SK-N-SH (cell line): ENCODE results near the gene RAB11FIP5. TPM values are rescaled to one million over a fixed set of nuclear protein-coding genes. Genes with fewer than 3 reads are reported as not detected.

ENCODE experiments used
- CTCF ChIA-PET: fragments of 300-600, 350-600 bp; formaldehyde crosslinking; extraction: SDS; loops from one replicate; lab custom pipeline; 2021; lab: Yijun Ruan, JAX
- POLR2A ChIA-PET: fragments of 350-600 bp; sonication (Branson Sonifier 250); formaldehyde crosslinking; extraction: SDS; loops from one replicate; lab custom pipeline; 2020; ENCODE audit warnings: antibody characterized with exemption, inconsistent platforms; lab: Yijun Ruan, JAX
- DNase-seq: peaks from one replicate; pipeline ENCODE4 v3.0.0; 2012
- H2AFZ ChIP-seq: fragments of 200-600 bp; sonication (generic); 2 replicates; pipeline ENCODE4 v1.8.1; 2016; ENCODE audit warnings: antibody characterized with exemption, mild to moderate bottlenecking, low read depth
- H3F3A ChIP-seq: fragments of 200-600 bp; sonication (generic); replicated peaks from 2 replicates; pipeline ENCODE3; 2016; ENCODE audit warnings: antibody characterized with exemption, mild to moderate bottlenecking; ENCODE audit not compliant: insufficient read depth
- H3K27ac ChIP-seq, 2 experiments: fragments of 200-500 bp in 1 of 2; fragments of 200-600 bp in 1 of 2; sonication (Bioruptor generic) in 1 of 2; sonication (generic), shearing (Covaris generic) in 1 of 2; 2 replicates each; pipeline versions ENCODE4 v1.5.1 to v1.6.1; 2014 to 2016; ENCODE audit warnings: low read depth in 2 of 2, inconsistent platforms in 1 of 2, low read length in 1 of 2, mild to moderate bottlenecking in 1 of 2, mixed read lengths in 1 of 2
- H3K27me3 ChIP-seq: fragments of 200-600 bp; sonication (generic), shearing (Covaris generic); 2 replicates; pipeline ENCODE4 v1.6.1; 2016; ENCODE audit warnings: mixed run types; ENCODE audit not compliant: insufficient read depth
- H3K36me3 ChIP-seq, 2 experiments: fragments of 200-500 bp in 1 of 2; fragments of 200-600 bp in 1 of 2; sonication (Bioruptor generic) in 1 of 2; sonication (generic) in 1 of 2; replicated peaks in 1 of 2; 2 replicates each; pipeline versions ENCODE3 to v1.5.1; 2014 to 2016; ENCODE audit warnings: low read length in 1 of 2, mild to moderate bottlenecking in 1 of 2; ENCODE audit not compliant: insufficient read depth in 2 of 2, control insufficient read depth in 1 of 2
- H3K4me1 ChIP-seq, 2 experiments: fragments of 200-500 bp in 1 of 2; fragments of 200-600 bp in 1 of 2; sonication (Bioruptor generic) in 1 of 2; sonication (generic), shearing (Covaris generic) in 1 of 2; 2 replicates each; pipeline versions ENCODE4 v1.5.1 to v1.6.1; 2014 to 2016; ENCODE audit warnings: low read depth in 1 of 2, low read length in 1 of 2, mixed run types in 1 of 2; ENCODE audit not compliant: insufficient read depth in 2 of 2, control insufficient read depth in 1 of 2
- H3K4me2 ChIP-seq: fragments of 200-600 bp; sonication (generic), shearing (Covaris generic); 2 replicates; pipeline ENCODE4 v1.6.1; 2017; ENCODE audit warnings: mixed run types
- H3K4me3 ChIP-seq, 2 experiments: fragments of 200-500 bp in 1 of 2; fragments of 200-600 bp in 1 of 2; sonication (Bioruptor generic) in 1 of 2; sonication (generic), shearing (Covaris generic) in 1 of 2; 2 replicates each; pipeline versions ENCODE4 v1.5.1 to v1.8.1; 2014 to 2016; ENCODE audit warnings: low read depth in 2 of 2, inconsistent platforms in 1 of 2, low read length in 1 of 2, mild to moderate bottlenecking in 1 of 2, mixed read lengths in 1 of 2, moderate library complexity in 1 of 2
- H3K79me2 ChIP-seq: fragments of 200-600 bp; sonication (generic); 2 replicates; pipeline ENCODE4 v1.8.1; 2017; ENCODE audit warnings: mild to moderate bottlenecking; ENCODE audit not compliant: insufficient read depth
- H3K9ac ChIP-seq: fragments of 200-600 bp; sonication (generic); 2 replicates; pipeline ENCODE4 v1.6.1; 2017; ENCODE audit warnings: mixed run types
- H3K9me2 ChIP-seq: fragments of 200-600 bp; sonication (generic); 2 replicates; pipeline ENCODE4 v1.6.1; 2017; ENCODE audit warnings: mixed run types
- H3K9me3 ChIP-seq: fragments of 200-600 bp; sonication (generic); 2 replicates; pipeline ENCODE4 v1.6.1; 2017; ENCODE audit warnings: mixed run types, mild to moderate bottlenecking, moderate library complexity
- H4K20me1 ChIP-seq: fragments of 200-600 bp; sonication (generic); 2 replicates; pipeline ENCODE4 v1.6.1; 2017; ENCODE audit warnings: mild to moderate bottlenecking, mixed run types; ENCODE audit not compliant: insufficient read depth
- CHD2 ChIP-seq: fragments of 150-350 bp; IDR thresholded peaks from 2 replicates; pipeline ENCODE4 v1.6.1; 2018; ENCODE audit warnings: low read length; ENCODE audit not compliant: partially characterized antibody
- ELF1 ChIP-seq: IDR thresholded peaks from 2 replicates; pipeline ENCODE4 v1.4.0; 2012
- EP300 ChIP-seq, 2 experiments: IDR thresholded peaks; 2 replicates each; pipeline versions ENCODE4 v1.4.0 to v1.6.1; 2012; ENCODE audit warnings: borderline replicate concordance in 1 of 2, low read depth in 1 of 2, low read length in 1 of 2
- EZH2phosphoT487 ChIP-seq: fragments of 200-600 bp; sonication (generic); IDR thresholded peaks from 2 replicates; pipeline ENCODE4 v1.6.1; 2017; ENCODE audit warnings: low read depth, mixed run types, mild to moderate bottlenecking, antibody characterized with exemption, moderate library complexity, borderline replicate concordance
- FOSL2 ChIP-seq: IDR thresholded peaks from 2 replicates; pipeline ENCODE4 v1.4.0; 2012; ENCODE audit warnings: low read depth, mild to moderate bottlenecking, moderate library complexity, borderline replicate concordance
- FOXJ3 ChIP-seq: sonication (generic); formaldehyde crosslinking; IDR thresholded peaks from 2 replicates; pipeline ENCODE4 v1.5.1; 2020; ENCODE audit warnings: mild to moderate bottlenecking, missing genetic modification reagents
- GABPA ChIP-seq: IDR thresholded peaks from 2 replicates; pipeline ENCODE4 v1.4.0; 2012; ENCODE audit warnings: low read depth, mild to moderate bottlenecking
- GATA2 ChIP-seq: sonication (generic); formaldehyde crosslinking; IDR thresholded peaks from 2 replicates; pipeline ENCODE4 v1.5.0; 2020; ENCODE audit warnings: mild to moderate bottlenecking, missing genetic modification reagents
- JUND ChIP-seq: IDR thresholded peaks from 2 replicates; pipeline ENCODE4 v1.4.0; 2012
- MEF2A ChIP-seq: IDR thresholded peaks from 2 replicates; pipeline ENCODE4 v1.4.0; 2012; ENCODE audit warnings: low read depth, borderline replicate concordance
- NFIC ChIP-seq: IDR thresholded peaks from 2 replicates; pipeline ENCODE4 v1.4.0; 2012; ENCODE audit warnings: borderline replicate concordance
- NRF1 ChIP-seq: IDR thresholded peaks from 2 replicates; pipeline ENCODE4 v1.6.1; 2012; ENCODE audit warnings: low read depth, mild to moderate bottlenecking, low read length
- RAD21 ChIP-seq: IDR thresholded peaks from 2 replicates; pipeline ENCODE4 v1.6.1; 2012; ENCODE audit warnings: mild to moderate bottlenecking, low read length
- RFX5 ChIP-seq: IDR thresholded peaks from 2 replicates; pipeline ENCODE4 v1.6.1; 2012; ENCODE audit warnings: mild to moderate bottlenecking, improper control_type of control experiment, low read length
- SIN3A ChIP-seq: IDR thresholded peaks from 2 replicates; pipeline ENCODE4 v1.6.1; 2012; ENCODE audit warnings: low read depth, mild to moderate bottlenecking, low read length, moderate library complexity, borderline replicate concordance
- SMC3 ChIP-seq: IDR thresholded peaks from 2 replicates; pipeline ENCODE4 v1.6.1; 2012; ENCODE audit warnings: low read depth, low read length, improper control_type of control experiment
- TAF1 ChIP-seq: IDR thresholded peaks from 2 replicates; pipeline ENCODE4 v1.6.1; 2012; ENCODE audit warnings: low read depth, mild to moderate bottlenecking, low read length, moderate library complexity, borderline replicate concordance
- TCF12 ChIP-seq: IDR thresholded peaks from 2 replicates; pipeline ENCODE4 v1.4.0; 2012
- TEAD4 ChIP-seq: IDR thresholded peaks from 2 replicates; pipeline ENCODE4 v1.4.0; 2012; ENCODE audit warnings: mild to moderate bottlenecking, borderline replicate concordance; ENCODE audit not compliant: insufficient read depth
- YY1 ChIP-seq: IDR thresholded peaks from 2 replicates; pipeline ENCODE4 v1.4.0; 2012; ENCODE audit warnings: low read depth, mild to moderate bottlenecking
- WGBS: methylation state at CpG from one replicate; pipeline ENCODE4 v1.1.6; 2017; ENCODE audit warnings: low lambda C conversion rate; 5-methylcytosine and 5-hydroxymethylcytosine counted together
- polyA plus RNA-seq, 3 experiments: library from polyadenylated mRNA; depleted of rRNA; stranded (reverse); fragments of >200 nt; gene quantifications; 2 replicates each; pipeline ENCODE4 v1.2.3, GENCODE V29; 2012
- TF ChIP-seq, protein P1 (sequence below): fragments of 150-350 bp; IDR thresholded peaks from 2 replicates; pipeline ENCODE4 v1.6.1; 2017; ENCODE audit warnings: antibody characterized with exemption, low read length, low read depth, borderline replicate concordance
- TF ChIP-seq, protein P2 (sequence below): IDR thresholded peaks from 2 replicates; pipeline ENCODE4 v1.6.1; 2012; ENCODE audit warnings: mild to moderate bottlenecking, low read depth, low read length, moderate library complexity
- TF ChIP-seq, protein P3 (sequence below): IDR thresholded peaks from 2 replicates; pipeline ENCODE4 v1.4.0; 2012; ENCODE audit warnings: low read depth, borderline replicate concordance
- TF ChIP-seq, protein P4 (sequence below): fragments of 200-600 bp; sonication (generic); IDR thresholded peaks from 2 replicates; pipeline ENCODE4 v1.6.1; 2017; ENCODE audit warnings: antibody characterized with exemption, mild to moderate bottlenecking, moderate library complexity
- TF ChIP-seq, protein P5 (sequence below): IDR thresholded peaks from 2 replicates; pipeline ENCODE4 v1.4.0; 2012; ENCODE audit warnings: low read depth, borderline replicate concordance

Gene RAB11FIP5
- polyA plus RNA-seq, 1 of the 3 experiments (the other 2 are of a cell fraction) = 17.1 TPM

DNA sequence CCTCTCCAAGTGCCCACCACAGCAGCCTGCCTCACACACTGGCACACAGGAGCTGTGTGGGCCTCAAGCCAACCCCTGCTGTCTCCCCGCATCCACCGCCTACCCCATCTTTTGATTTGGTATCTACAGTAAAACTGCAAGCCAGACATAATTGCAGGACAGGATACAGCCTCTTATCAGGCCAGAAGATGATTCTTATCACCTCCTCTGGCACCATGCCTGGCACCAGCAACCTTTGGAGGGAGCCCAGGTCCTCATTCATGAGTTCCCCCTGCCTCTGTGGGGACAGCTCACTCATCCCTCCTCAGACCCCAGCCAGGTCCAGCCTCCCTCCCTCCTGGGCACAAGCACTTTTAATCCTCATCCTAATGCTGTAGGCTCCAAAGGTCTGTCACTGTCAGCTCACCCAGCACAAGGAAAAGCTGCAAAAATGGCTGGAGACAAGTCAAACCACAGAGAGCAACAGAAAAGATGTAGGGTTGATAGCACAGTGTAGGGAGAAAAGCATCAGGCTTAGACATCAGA is 9.7 kb downstream of the RAB11FIP5 start:
- Histone ChIP-seq H3K27ac (peak overlapping the region; percentile 46 to 81), H3K36me3 (peaks cover 0 to 4% of the 10 kb centered on the region in 2 experiments), H4K20me1 (peaks cover 97% of the 10 kb centered on the region), H3K4me1 (peaks cover 19 to 39% of the 10 kb centered on the region in 2 experiments), H3F3A (peaks cover 9% of the 10 kb centered on the region), H3K9me2 (no peaks in the 10 kb centered on the region), H3K4me2 (peak overlapping the region; percentile 61), H3K79me2 (peaks cover 96% of the 10 kb centered on the region), H3K9me3 (no peaks in the 10 kb centered on the region), H2AFZ (no peak overlapping the region), H3K9ac (0 out of 2 replicates have a peak overlapping the region, but pooled peaks have one; percentile 27), H3K27me3 (no peaks in the 10 kb centered on the region), H3K4me3 (no peak overlapping the region)
- DNase-seq = peak; percentile 86
- POLR2A ChIA-PET = interaction anchor here (0.7 to 1.4 kb wide), 3 partner anchors 9 to 31 kb away, joined by 3 to 5 read pairs (median 3); partner anchors contain the start of gene RAB11FIP5
- CTCF ChIA-PET = interaction anchor here (0.6 to 2.4 kb wide), 6 partner anchors 11 to 209 kb away, joined by 3 to 12 read pairs (median 6); no protein-coding TSS in a partner anchor
- 17% methylated on average over 2 of the region's 2 CpGs for WGBS
- TF ChIP-seq YY1 (no peak), SIN3A (no peak), NRF1 (no peak), FOXJ3 (peak; percentile 85), GATA2 (CRISPR knock-in tag) (peak; percentile 100), TCF12 (peak; percentile 79), GABPA (no peak), EZH2phosphoT487 (no peak), RFX5 (no peak), CHD2 (peak; percentile 85), JUND (no peak; the same call in 1 of the 2 replicates), NFIC (peak; percentile 93), SMC3 (no peak), MEF2A (no peak), RAD21 (peak; percentile 20), TEAD4 (0 out of 2 replicates have a peak, but pooled peaks have one; percentile 33), ELF1 (no peak), FOSL2 (no peak), TAF1 (no peak), EP300 (IDR thresholded peaks at IDR 0.05; ENCODE audit: borderline replicate concordance in 1 of 2, low read depth in 1 of 2, low read length in 1 of 2) (peak; percentile 46 to 93; a peak in 3 of 4 replicates)
- TF ChIP-seq, protein P1, sequence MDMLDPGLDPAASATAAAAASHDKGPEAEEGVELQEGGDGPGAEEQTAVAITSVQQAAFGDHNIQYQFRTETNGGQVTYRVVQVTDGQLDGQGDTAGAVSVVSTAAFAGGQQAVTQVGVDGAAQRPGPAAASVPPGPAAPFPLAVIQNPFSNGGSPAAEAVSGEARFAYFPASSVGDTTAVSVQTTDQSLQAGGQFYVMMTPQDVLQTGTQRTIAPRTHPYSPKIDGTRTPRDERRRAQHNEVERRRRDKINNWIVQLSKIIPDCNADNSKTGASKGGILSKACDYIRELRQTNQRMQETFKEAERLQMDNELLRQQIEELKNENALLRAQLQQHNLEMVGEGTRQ = no peak
- TF ChIP-seq, protein P2, sequence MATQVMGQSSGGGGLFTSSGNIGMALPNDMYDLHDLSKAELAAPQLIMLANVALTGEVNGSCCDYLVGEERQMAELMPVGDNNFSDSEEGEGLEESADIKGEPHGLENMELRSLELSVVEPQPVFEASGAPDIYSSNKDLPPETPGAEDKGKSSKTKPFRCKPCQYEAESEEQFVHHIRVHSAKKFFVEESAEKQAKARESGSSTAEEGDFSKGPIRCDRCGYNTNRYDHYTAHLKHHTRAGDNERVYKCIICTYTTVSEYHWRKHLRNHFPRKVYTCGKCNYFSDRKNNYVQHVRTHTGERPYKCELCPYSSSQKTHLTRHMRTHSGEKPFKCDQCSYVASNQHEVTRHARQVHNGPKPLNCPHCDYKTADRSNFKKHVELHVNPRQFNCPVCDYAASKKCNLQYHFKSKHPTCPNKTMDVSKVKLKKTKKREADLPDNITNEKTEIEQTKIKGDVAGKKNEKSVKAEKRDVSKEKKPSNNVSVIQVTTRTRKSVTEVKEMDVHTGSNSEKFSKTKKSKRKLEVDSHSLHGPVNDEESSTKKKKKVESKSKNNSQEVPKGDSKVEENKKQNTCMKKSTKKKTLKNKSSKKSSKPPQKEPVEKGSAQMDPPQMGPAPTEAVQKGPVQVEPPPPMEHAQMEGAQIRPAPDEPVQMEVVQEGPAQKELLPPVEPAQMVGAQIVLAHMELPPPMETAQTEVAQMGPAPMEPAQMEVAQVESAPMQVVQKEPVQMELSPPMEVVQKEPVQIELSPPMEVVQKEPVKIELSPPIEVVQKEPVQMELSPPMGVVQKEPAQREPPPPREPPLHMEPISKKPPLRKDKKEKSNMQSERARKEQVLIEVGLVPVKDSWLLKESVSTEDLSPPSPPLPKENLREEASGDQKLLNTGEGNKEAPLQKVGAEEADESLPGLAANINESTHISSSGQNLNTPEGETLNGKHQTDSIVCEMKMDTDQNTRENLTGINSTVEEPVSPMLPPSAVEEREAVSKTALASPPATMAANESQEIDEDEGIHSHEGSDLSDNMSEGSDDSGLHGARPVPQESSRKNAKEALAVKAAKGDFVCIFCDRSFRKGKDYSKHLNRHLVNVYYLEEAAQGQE = no peak
- TF ChIP-seq, protein P3, sequence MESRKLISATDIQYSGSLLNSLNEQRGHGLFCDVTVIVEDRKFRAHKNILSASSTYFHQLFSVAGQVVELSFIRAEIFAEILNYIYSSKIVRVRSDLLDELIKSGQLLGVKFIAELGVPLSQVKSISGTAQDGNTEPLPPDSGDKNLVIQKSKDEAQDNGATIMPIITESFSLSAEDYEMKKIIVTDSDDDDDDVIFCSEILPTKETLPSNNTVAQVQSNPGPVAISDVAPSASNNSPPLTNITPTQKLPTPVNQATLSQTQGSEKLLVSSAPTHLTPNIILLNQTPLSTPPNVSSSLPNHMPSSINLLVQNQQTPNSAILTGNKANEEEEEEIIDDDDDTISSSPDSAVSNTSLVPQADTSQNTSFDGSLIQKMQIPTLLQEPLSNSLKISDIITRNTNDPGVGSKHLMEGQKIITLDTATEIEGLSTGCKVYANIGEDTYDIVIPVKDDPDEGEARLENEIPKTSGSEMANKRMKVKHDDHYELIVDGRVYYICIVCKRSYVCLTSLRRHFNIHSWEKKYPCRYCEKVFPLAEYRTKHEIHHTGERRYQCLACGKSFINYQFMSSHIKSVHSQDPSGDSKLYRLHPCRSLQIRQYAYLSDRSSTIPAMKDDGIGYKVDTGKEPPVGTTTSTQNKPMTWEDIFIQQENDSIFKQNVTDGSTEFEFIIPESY = no peak
- TF ChIP-seq, protein P4, sequence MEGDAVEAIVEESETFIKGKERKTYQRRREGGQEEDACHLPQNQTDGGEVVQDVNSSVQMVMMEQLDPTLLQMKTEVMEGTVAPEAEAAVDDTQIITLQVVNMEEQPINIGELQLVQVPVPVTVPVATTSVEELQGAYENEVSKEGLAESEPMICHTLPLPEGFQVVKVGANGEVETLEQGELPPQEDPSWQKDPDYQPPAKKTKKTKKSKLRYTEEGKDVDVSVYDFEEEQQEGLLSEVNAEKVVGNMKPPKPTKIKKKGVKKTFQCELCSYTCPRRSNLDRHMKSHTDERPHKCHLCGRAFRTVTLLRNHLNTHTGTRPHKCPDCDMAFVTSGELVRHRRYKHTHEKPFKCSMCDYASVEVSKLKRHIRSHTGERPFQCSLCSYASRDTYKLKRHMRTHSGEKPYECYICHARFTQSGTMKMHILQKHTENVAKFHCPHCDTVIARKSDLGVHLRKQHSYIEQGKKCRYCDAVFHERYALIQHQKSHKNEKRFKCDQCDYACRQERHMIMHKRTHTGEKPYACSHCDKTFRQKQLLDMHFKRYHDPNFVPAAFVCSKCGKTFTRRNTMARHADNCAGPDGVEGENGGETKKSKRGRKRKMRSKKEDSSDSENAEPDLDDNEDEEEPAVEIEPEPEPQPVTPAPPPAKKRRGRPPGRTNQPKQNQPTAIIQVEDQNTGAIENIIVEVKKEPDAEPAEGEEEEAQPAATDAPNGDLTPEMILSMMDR = no peak
- TF ChIP-seq, protein P5, sequence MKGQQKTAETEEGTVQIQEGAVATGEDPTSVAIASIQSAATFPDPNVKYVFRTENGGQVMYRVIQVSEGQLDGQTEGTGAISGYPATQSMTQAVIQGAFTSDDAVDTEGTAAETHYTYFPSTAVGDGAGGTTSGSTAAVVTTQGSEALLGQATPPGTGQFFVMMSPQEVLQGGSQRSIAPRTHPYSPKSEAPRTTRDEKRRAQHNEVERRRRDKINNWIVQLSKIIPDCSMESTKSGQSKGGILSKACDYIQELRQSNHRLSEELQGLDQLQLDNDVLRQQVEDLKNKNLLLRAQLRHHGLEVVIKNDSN = no peak
